ENCODE measurements around the gene C16orf96.

- no peak for TF ChIP-seq CTCF (IDR thresholded peaks at IDR 0.05; ENCODE audit: control extremely low read depth in 1 of 3, insufficient read depth in 1 of 3, low read depth in 1 of 3, low read length in 3 of 3)
- TF ChIP-seq SIRT6 (IDR thresholded peaks at IDR 0.05; ENCODE audit: low read length) = no peak
- TF ChIP-seq RXRA (IDR thresholded peaks at IDR 0.05; ENCODE audit: insufficient read depth, low read depth, low read length) = no peak
- TF ChIP-seq EZH2 (IDR thresholded peaks at IDR 0.05; ENCODE audit: low read depth, low read length, severe bottlenecking) = no peak
- TF ChIP-seq SIN3A (conservative IDR thresholded peaks at IDR 0.05 in 1 of 2, IDR thresholded peaks at IDR 0.05 in 1 of 2; ENCODE audit: low read depth in 1 of 2, low read length in 2 of 2) = no peak
- TF ChIP-seq POLR2A (IDR thresholded peaks at IDR 0.05; ENCODE audit: control extremely low read depth in 1 of 2, low read depth in 2 of 2, low read length in 2 of 2) = no peak
- no peak for TF ChIP-seq ZNF274 (IDR thresholded peaks at IDR 0.05; ENCODE audit: borderline replicate concordance, extremely low read depth, low read length)
These were observed 43.7 kb upstream of the C16orf96 start for GRCh38 chr16:4512473-4512872.

Measured in H1 (cell line).